Prostate gland (tissue), 2 donors: ENCODE results near the gene GSX2.

Source experiments
- CTCF ChIP-seq, 4 experiments: fragments of 200-600 bp in 2 of 4; fragments of 450-650 bp in 2 of 4; sonication (generic) in 2 of 4; IDR thresholded peaks; 1 replicate in 3 of 4; 2 replicates in 1 of 4; pipeline ENCODE4 v1.5.1; 2016 to 2019; ENCODE audit warnings: antibody characterized with exemption in 4 of 4, mild to moderate bottlenecking in 2 of 4, moderate library complexity in 2 of 4
- POLR2AphosphoS5 ChIP-seq: sonication (generic); formaldehyde crosslinking; IDR thresholded peaks from one replicate; pipeline ENCODE4 v1.6.1; 2017; ENCODE audit warnings: antibody characterized with exemption

- no peak for TF ChIP-seq CTCF (IDR thresholded peaks at IDR 0.05)
- no peak for TF ChIP-seq POLR2AphosphoS5
These were observed 20.6 kb downstream of the GSX2 start for GRCh38 chr4:54120518-54120917.
